Kidney epithelial cell (primary cell): ENCODE results near the gene LGALS8. TPM values are rescaled to one million over a fixed set of nuclear protein-coding genes. Genes with fewer than 3 reads are reported as not detected.

ENCODE experiments used
- DNase-seq: peaks from one replicate; pipeline ENCODE4 v3.0.0-alpha.2; 2010; ENCODE audit warnings: low read depth
- H3K27me3 ChIP-seq: 2 replicates; pipeline ENCODE4 v1.6.0; 2011; ENCODE audit warnings: low read length; ENCODE audit not compliant: control insufficient read depth, insufficient read depth
- H3K36me3 ChIP-seq: 2 replicates; pipeline ENCODE4 v1.5.1; 2011; ENCODE audit warnings: low read length; ENCODE audit not compliant: control insufficient read depth, insufficient read depth
- H3K4me3 ChIP-seq: 2 replicates; pipeline ENCODE4 v1.5.1; 2011; ENCODE audit warnings: low read depth, mild to moderate bottlenecking, control low read depth, low read length
- CTCF ChIP-seq: IDR thresholded peaks from 2 replicates; pipeline ENCODE4 v1.5.1; 2011; ENCODE audit warnings: mild to moderate bottlenecking, moderate library complexity, low read length, control low read depth, inconsistent platforms; ENCODE audit not compliant: insufficient read depth, poor library complexity, severe bottlenecking
- total RNA-seq: library from RNA; depleted of rRNA; stranded (reverse); fragments of >200 nt; gene quantifications from 2 replicates; pipeline ENCODE4 v1.2.3, GENCODE V29; 2015

Gene LGALS8
- total RNA-seq, 1 donor from 2014 or later: 53.6 TPM

- no peaks in the 10 kb centered on the region for H3K36me3 ChIP-seq
- H3K27me3 ChIP-seq: no peaks in the 10 kb centered on the region
- TF ChIP-seq CTCF: no peak
- H3K4me3 ChIP-seq: no peak overlapping the region
- no peak for DNase-seq
Observed at GRCh38 chr1:236507022-236507700, 16.6 kb upstream of the LGALS8 start.

- no peak for TF ChIP-seq CTCF
- Histone ChIP-seq H3K36me3 (no peaks in the 10 kb centered on the region), H3K4me3 (no peak overlapping the region), H3K27me3 (no peaks in the 10 kb centered on the region)
- DNase-seq: no peak
Observed at GRCh38 chr1:236508593-236509027, 15.2 kb upstream of the LGALS8 start.

GRCh38 chr1:236509203-236509602 is 14.6 kb upstream of the LGALS8 start:
- Histone ChIP-seq H3K27me3 (no peaks in the 10 kb centered on the region), H3K36me3 (no peaks in the 10 kb centered on the region), H3K4me3 (no peak overlapping the region)
- no peak for DNase-seq
- TF ChIP-seq CTCF: no peak

GRCh38 chr1:236509647-236510401 is 14.0 kb upstream of the LGALS8 start:
- Histone ChIP-seq H3K4me3 (no peak overlapping the region), H3K27me3 (no peaks in the 10 kb centered on the region), H3K36me3 (no peaks in the 10 kb centered on the region)
- no peak for DNase-seq
- no peak for TF ChIP-seq CTCF

- no peaks in the 10 kb centered on the region for H3K27me3 ChIP-seq
- TF ChIP-seq CTCF: no peak
- H3K4me3 ChIP-seq: no peak overlapping the region
- H3K36me3 ChIP-seq: no peaks in the 10 kb centered on the region
- no peak for DNase-seq
Observed at GRCh38 chr1:236511735-236512418, 11.9 kb upstream of the LGALS8 start.
